Sigmoid colon (tissue), 7 donors: ENCODE measurements around the gene BOC. TPM values are rescaled to one million over a fixed set of nuclear protein-coding genes. Genes with fewer than 3 reads are reported as not detected.
A peak's percentile ranks its signal among the peaks of the same experiment; 100 is the strongest.

ENCODE experiments used
- DNase-seq: peaks from one replicate; pipeline ENCODE4 v3.0.0-alpha.2; 2019
- H3K27ac ChIP-seq, 4 donors: fragments of 200-600 bp; sonication (generic); one replicate each; pipeline ENCODE4 v1.5.1; 2016 to 2019; ENCODE audit warnings: mild to moderate bottlenecking in 1 of 4
- H3K27me3 ChIP-seq, 3 donors: fragments of 200-600 bp; sonication (generic); one replicate each; pipeline ENCODE4 v1.5.1; 2019; ENCODE audit warnings: mild to moderate bottlenecking in 1 of 3
- H3K36me3 ChIP-seq, 4 donors: fragments of 200-600 bp; sonication (generic); one replicate each; pipeline ENCODE4 v1.5.1; 2016 to 2019
- H3K4me1 ChIP-seq, 4 donors: fragments of 200-600 bp; sonication (generic); one replicate each; pipeline ENCODE4 v1.5.1; 2017 to 2019
- H3K4me3 ChIP-seq, 4 donors: fragments of 200-600 bp; sonication (generic); one replicate each; pipeline ENCODE4 v1.5.1; 2017 to 2019; ENCODE audit warnings: mild to moderate bottlenecking in 2 of 4, moderate library complexity in 1 of 4
- H3K9me3 ChIP-seq, 4 donors: fragments of 200-600 bp in 3 of 4; sonication (generic) in 3 of 4; one replicate each; pipeline versions ENCODE4 v1.5.1 to v1.6.1; 2013 to 2019
- CTCF ChIP-seq, 4 experiments: fragments of 450-650 bp in 3 of 4; fragments of 200-600 bp in 1 of 4; IDR thresholded peaks; one replicate each; pipeline ENCODE4 v1.5.1; 2016 to 2019; ENCODE audit warnings: antibody characterized with exemption in 4 of 4, mild to moderate bottlenecking in 3 of 4, moderate library complexity in 2 of 4
- EP300 ChIP-seq, 4 donors: sonication (generic); formaldehyde crosslinking; IDR thresholded peaks; one replicate each; pipeline ENCODE4 v1.6.1; 2017; ENCODE audit warnings: antibody characterized with exemption in 4 of 4
- POLR2A ChIP-seq, 2 donors: fragments of 450-650 bp; IDR thresholded peaks; one replicate each; pipeline ENCODE4 v1.6.1; 2016; ENCODE audit warnings: antibody characterized with exemption in 2 of 2, mild to moderate bottlenecking in 2 of 2, moderate library complexity in 2 of 2
- POLR2AphosphoS5 ChIP-seq, 4 donors: sonication (generic); formaldehyde crosslinking; IDR thresholded peaks; one replicate each; pipeline ENCODE4 v1.6.1; 2017; ENCODE audit warnings: antibody characterized with exemption in 4 of 4
- WGBS, 2 donors: extraction: QIAGEN DNeasy Blood & Tissue Kit; methylation state at CpG; one replicate each; pipeline ENCODE4 v1.1.7; 2013; 5-methylcytosine and 5-hydroxymethylcytosine counted together
- intact Hi-C: fragments of 100-400 bp; cut with DNase I; formaldehyde crosslinking; loops from one replicate; pipeline ENCODE4 v1.15.1; 2023
- polyA plus RNA-seq, 3 donors: library from polyadenylated mRNA; stranded (reverse); fragments of 200-250 nt; gene quantifications; one replicate each; pipeline ENCODE4 v1.2.3, GENCODE V29; 2013
- total RNA-seq, 4 donors: library from RNA; depleted of rRNA; stranded (reverse); fragments of >200 nt; gene quantifications; one replicate each; pipeline ENCODE4 v1.1.0, GENCODE V29; 2016
- donor health status: healthy with polysubstance abuse.
- donor health status: Bipolar disorder and iron deficiency.
- donor health status: healthy.

Gene BOC
- total and polyA plus RNA-seq, 7 donors: 1.6 to 122 (median 80.3) TPM

- Histone ChIP-seq H3K27me3 (no peaks in the 10 kb centered on the region), H3K4me3 (no peak overlapping the region), H3K27ac (peak overlapping the region; percentile 56 to 69 (median 65)), H3K4me1 (peaks cover 0 to 90% (median 70%) of the 10 kb centered on the region in 4 donors), H3K36me3 (peaks cover 0 to 7% (median 1%) of the 10 kb centered on the region in 4 donors), H3K9me3 (no peaks in the 10 kb centered on the region)
- 52 to 77% methylated on average over 2 of the region's 2 CpGs for WGBS, 2 donors
- no peak for TF ChIP-seq POLR2AphosphoS5 (IDR thresholded peaks at IDR 0.05)
- no peak for TF ChIP-seq EP300 (IDR thresholded peaks at IDR 0.05)
- TF ChIP-seq POLR2A (IDR thresholded peaks at IDR 0.05): no peak
- TF ChIP-seq CTCF (IDR thresholded peaks at IDR 0.05): no peak
- intact Hi-C loops: no loop called here
- DNase-seq: no peak
Measured at GRCh38 chr3:113232342-113232741, 21.0 kb downstream of the BOC start.

DNA sequence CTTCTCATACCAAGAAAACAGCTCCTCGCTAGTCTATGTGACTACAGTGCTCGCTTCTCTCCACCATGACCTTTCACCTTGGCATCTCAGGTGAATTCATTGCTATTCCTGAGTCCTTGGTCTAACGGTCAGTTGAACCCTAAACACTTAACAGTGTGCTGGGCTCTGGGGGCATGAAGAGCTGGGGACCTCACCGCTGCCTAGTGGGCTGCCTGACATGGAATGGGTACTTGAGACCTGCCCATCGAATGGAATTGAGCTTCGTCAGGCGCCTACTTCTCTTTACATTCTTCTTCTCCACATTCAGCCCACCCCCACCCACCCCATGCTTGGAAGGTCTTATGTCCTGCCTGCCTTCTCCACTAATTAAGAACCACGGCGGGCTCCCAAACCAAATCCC is 22.1 kb downstream of the BOC start:
- Histone ChIP-seq H3K36me3 (peaks cover 0 to 7% (median 5%) of the 10 kb centered on the region in 4 donors), H3K27me3 (no peaks in the 10 kb centered on the region), H3K9me3 (no peaks in the 10 kb centered on the region), H3K4me1 (peaks cover 0 to 78% (median 59%) of the 10 kb centered on the region in 4 donors), H3K27ac (peak overlapping the region; percentile 61 to 69 (median 68)), H3K4me3 (no peak overlapping the region)
- no peak for TF ChIP-seq CTCF (IDR thresholded peaks at IDR 0.05)
- TF ChIP-seq EP300 (IDR thresholded peaks at IDR 0.05): no peak
- no peak for TF ChIP-seq POLR2A (IDR thresholded peaks at IDR 0.05)
- no peak for TF ChIP-seq POLR2AphosphoS5 (IDR thresholded peaks at IDR 0.05)
- no peak for DNase-seq
- intact Hi-C loops: no loop called here
- WGBS, 2 donors: 93 to 94% methylated on average over 9 of the region's 9 CpGs

DNA sequence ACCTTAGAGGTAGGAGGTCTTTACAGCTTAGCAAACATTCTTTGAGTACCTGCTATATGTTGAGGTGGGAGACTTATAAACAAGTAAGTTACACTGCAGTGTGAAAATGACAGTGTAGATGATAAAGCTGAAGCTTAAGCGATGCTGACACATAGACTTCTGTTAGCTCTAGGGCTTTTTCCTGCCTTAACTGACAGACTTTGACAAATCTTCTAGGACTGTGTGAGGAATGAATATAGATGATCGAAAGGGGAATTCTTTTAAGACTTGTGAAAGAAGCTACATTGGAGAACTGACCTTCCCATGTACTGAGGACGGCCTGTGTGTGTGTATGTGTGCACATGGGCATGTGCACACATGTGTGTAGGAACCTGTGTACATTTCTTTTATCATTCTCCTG is 22.7 kb downstream of the BOC start:
- Histone ChIP-seq H3K36me3 (peaks cover 0 to 7% (median 5%) of the 10 kb centered on the region in 4 donors), H3K27me3 (no peaks in the 10 kb centered on the region), H3K27ac (peak overlapping the region; percentile 61 to 69 (median 68)), H3K4me1 (peaks cover 0 to 77% (median 56%) of the 10 kb centered on the region in 4 donors), H3K9me3 (no peaks in the 10 kb centered on the region), H3K4me3 (no peak overlapping the region)
- 94% methylated on average over 3 of the region's 3 CpGs for WGBS, 2 donors
- TF ChIP-seq POLR2AphosphoS5 (IDR thresholded peaks at IDR 0.05): no peak
- TF ChIP-seq POLR2A (IDR thresholded peaks at IDR 0.05): no peak
- no peak for TF ChIP-seq CTCF (IDR thresholded peaks at IDR 0.05)
- TF ChIP-seq EP300 (IDR thresholded peaks at IDR 0.05): no peak
- no peak for DNase-seq
- intact Hi-C loops: no loop called here

DNA sequence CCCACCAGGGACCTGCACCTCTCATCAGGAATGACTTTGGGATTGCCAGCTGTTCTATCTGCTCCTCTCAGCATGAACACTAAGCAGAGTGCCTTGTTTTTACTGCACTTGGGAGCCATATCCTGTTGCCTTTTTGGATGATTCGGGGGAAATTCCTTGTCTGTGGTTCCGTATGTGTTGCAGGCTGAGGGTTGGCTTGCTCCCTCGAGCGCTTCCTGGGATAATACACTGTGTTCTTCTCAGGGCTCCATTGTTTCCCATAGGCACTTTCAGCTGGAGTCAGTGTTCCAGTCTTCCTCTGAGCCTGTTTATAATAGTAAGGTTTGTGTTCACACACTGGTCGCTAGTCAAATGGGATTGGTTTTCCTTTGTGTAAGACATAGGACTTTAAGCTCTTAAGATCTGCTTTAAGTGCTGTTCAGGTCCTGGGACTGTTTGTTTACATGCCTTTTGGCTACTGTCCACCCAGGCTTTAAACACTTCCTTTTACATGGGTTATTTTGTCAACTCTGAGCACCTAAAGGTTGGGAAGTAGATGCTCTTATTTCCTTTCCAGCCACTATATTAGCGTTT is 23.4 kb downstream of the BOC start:
- peaks cover 0 to 77% (median 59%) of the 10 kb centered on the region in 4 donors for H3K4me1 ChIP-seq
- intact Hi-C loops: no loop called here
- no peak overlapping the region for H3K4me3 ChIP-seq
- peaks cover 0 to 7% (median 5%) of the 10 kb centered on the region in 4 donors for H3K36me3 ChIP-seq
- peak overlapping the region; percentile 61 to 69 (median 68) for H3K27ac ChIP-seq
- no peaks in the 10 kb centered on the region for H3K9me3 ChIP-seq
- peak in 2 of 4 donors; percentile 6 to 16 for TF ChIP-seq POLR2AphosphoS5 (IDR thresholded peaks at IDR 0.05)
- TF ChIP-seq CTCF (IDR thresholded peaks at IDR 0.05): no peak
- TF ChIP-seq EP300 (IDR thresholded peaks at IDR 0.05): no peak
- no peak for TF ChIP-seq POLR2A (IDR thresholded peaks at IDR 0.05)
- 66 to 76% methylated on average over 6 of the region's 6 CpGs for WGBS, 2 donors
- no peaks in the 10 kb centered on the region for H3K27me3 ChIP-seq
- no peak for DNase-seq
